WTC11 (cell line): ENCODE data around the gene PRSS23. TPM values are rescaled to one million over a fixed set of nuclear protein-coding genes. Genes with fewer than 3 reads are reported as not detected.

ENCODE experiments used
- ATAC-seq: fragments of 200-7000 bp; cut with Tn5 transposase; 2 replicates; pipeline ENCODE4 v1.10.0; 2021; ENCODE audit warnings: mild to moderate bottlenecking, moderate library complexity
- CTCF ChIA-PET: fragments of 300-600 bp; sonication (Branson Sonifier 250); formaldehyde crosslinking; loops from one replicate; lab custom pipeline; 2021; ENCODE audit warnings: antibody characterized with exemption; lab: Charles Lee
- POLR2A ChIA-PET: fragments of 350-600 bp; sonication (Branson Sonifier 250); formaldehyde crosslinking; loops from one replicate; lab custom pipeline; 2021; ENCODE audit warnings: antibody characterized with exemption; lab: Charles Lee
- DNase-seq: peaks from one replicate; pipeline ENCODE4 v3.0.0; 2021; ENCODE audit warnings: low spot score
- H3K27ac Mint-ChIP-seq: 2 replicates; pipeline ENCODE4 v1.8.0; 2021; ENCODE audit warnings: mixed read lengths
- H3K27me3 Mint-ChIP-seq: 2 replicates; pipeline ENCODE4 v1.8.0; 2021; ENCODE audit warnings: low read depth, mild to moderate bottlenecking, moderate library complexity, mixed read lengths
- H3K36me3 Mint-ChIP-seq: 2 replicates; pipeline ENCODE4 v1.8.0; 2021; ENCODE audit warnings: mixed read lengths
- H3K4me1 Mint-ChIP-seq: 2 replicates; pipeline ENCODE4 v1.8.0; 2022; ENCODE audit warnings: mixed read lengths
- H3K4me3 Mint-ChIP-seq: 2 replicates; pipeline ENCODE4 v1.8.0; 2021; ENCODE audit warnings: mild to moderate bottlenecking, moderate library complexity, mixed read lengths
- H3K9me3 Mint-ChIP-seq: 2 replicates; pipeline ENCODE4 v1.8.0; 2021; ENCODE audit warnings: mixed read lengths
- CBFB ChIP-seq: sonication (generic); formaldehyde crosslinking; IDR thresholded peaks from 2 replicates; pipeline ENCODE4 v1.8.1; 2022; ENCODE audit warnings: mild to moderate bottlenecking, low read depth, missing genetic modification reagents
- IRF1 ChIP-seq: sonication (generic); formaldehyde crosslinking; IDR thresholded peaks from 2 replicates; pipeline ENCODE4 v1.8.0; 2023; ENCODE audit warnings: missing genetic modification reagents
- IRF2 ChIP-seq: sonication (generic); formaldehyde crosslinking; IDR thresholded peaks from 2 replicates; pipeline ENCODE4 v1.8.0; 2022; ENCODE audit warnings: low read depth, missing genetic modification reagents, borderline replicate concordance
- MAX ChIP-seq: sonication (generic); formaldehyde crosslinking; IDR thresholded peaks from 2 replicates; pipeline ENCODE4 v1.8.0; 2022; ENCODE audit warnings: mild to moderate bottlenecking, missing genetic modification reagents
- MXD4 ChIP-seq: fragments of 250-450 bp; sonication (Bioruptor Pico); IDR thresholded peaks from 2 replicates; pipeline ENCODE4 v1.8.0; 2021; ENCODE audit warnings: mild to moderate bottlenecking, moderate library complexity, borderline replicate concordance
- NFATC4 ChIP-seq: fragments of 250-450 bp; sonication (Bioruptor Pico); IDR thresholded peaks from 2 replicates; pipeline ENCODE4 v1.9.0; 2021; ENCODE audit warnings: mild to moderate bottlenecking
- NFYB ChIP-seq: sonication (generic); formaldehyde crosslinking; conservative IDR thresholded peaks from 2 replicates; pipeline ENCODE4 v1.8.0; 2022; ENCODE audit warnings: low read depth, missing genetic modification reagents
- NR2C2 ChIP-seq: sonication (generic); formaldehyde crosslinking; IDR thresholded peaks from 2 replicates; pipeline ENCODE4 v1.8.0; 2022; ENCODE audit warnings: mild to moderate bottlenecking, missing genetic modification reagents
- OVOL2 ChIP-seq: fragments of 250-450 bp; sonication (Bioruptor Pico); IDR thresholded peaks from 2 replicates; pipeline ENCODE4 v1.9.0; 2021; ENCODE audit warnings: mild to moderate bottlenecking, borderline replicate concordance
- PRDM15 ChIP-seq: sonication (generic); formaldehyde crosslinking; IDR thresholded peaks from 2 replicates; pipeline ENCODE4 v1.8.0; 2022; ENCODE audit warnings: missing genetic modification reagents
- RELA ChIP-seq: sonication (generic); formaldehyde crosslinking; IDR thresholded peaks from 2 replicates; pipeline ENCODE4 v1.8.1; 2022; ENCODE audit warnings: missing genetic modification reagents, mild to moderate bottlenecking, borderline replicate concordance
- SOX15 ChIP-seq: fragments of 250-450 bp; sonication (Bioruptor Pico); IDR thresholded peaks from 2 replicates; pipeline ENCODE4 v1.9.0; 2021; ENCODE audit warnings: mild to moderate bottlenecking
- SP1 ChIP-seq: sonication (generic); formaldehyde crosslinking; conservative IDR thresholded peaks from 2 replicates; pipeline ENCODE4 v1.8.1; 2022; ENCODE audit warnings: missing genetic modification reagents
- TEAD1 ChIP-seq: sonication (generic); formaldehyde crosslinking; IDR thresholded peaks from 2 replicates; pipeline ENCODE4 v1.8.0; 2022; ENCODE audit warnings: mild to moderate bottlenecking, missing genetic modification reagents
- ZNF263 ChIP-seq: sonication (generic); formaldehyde crosslinking; IDR thresholded peaks from 2 replicates; pipeline ENCODE4 v1.8.1; 2022; ENCODE audit warnings: low read depth, mild to moderate bottlenecking, moderate library complexity, missing genetic modification reagents
- ZNF317 ChIP-seq: sonication (generic); formaldehyde crosslinking; IDR thresholded peaks from 2 replicates; pipeline ENCODE4 v1.8.1; 2023; ENCODE audit warnings: low read depth, mild to moderate bottlenecking, moderate library complexity, missing genetic modification reagents, borderline replicate concordance
- ZNF416 ChIP-seq: fragments of 250-450 bp; sonication (Bioruptor Pico); IDR thresholded peaks from 2 replicates; pipeline ENCODE4 v1.9.0; 2021; ENCODE audit warnings: mild to moderate bottlenecking, inconsistent platforms
- total RNA-seq: library from RNA; stranded (reverse); gene quantifications from 3 replicates; pipeline ENCODE4 v1.2.3, GENCODE V29; 2021
- TF ChIP-seq, protein P1 (sequence below): sonication (generic); formaldehyde crosslinking; IDR thresholded peaks from 2 replicates; pipeline ENCODE4 v1.8.1; 2023; ENCODE audit warnings: mild to moderate bottlenecking, missing genetic modification reagents
- TF ChIP-seq, protein P2 (sequence below): sonication (generic); formaldehyde crosslinking; IDR thresholded peaks from 2 replicates; pipeline ENCODE4 v1.8.1; 2022; ENCODE audit warnings: low read depth, mild to moderate bottlenecking, moderate library complexity, missing genetic modification reagents, borderline replicate concordance
- TF ChIP-seq, protein P3 (sequence below): fragments of 200-600 bp; IDR thresholded peaks from 2 replicates; pipeline ENCODE4 v1.8.0; 2022; ENCODE audit warnings: antibody characterized with exemption
- TF ChIP-seq, protein P4 (sequence below): sonication (generic); formaldehyde crosslinking; IDR thresholded peaks from 2 replicates; pipeline ENCODE4 v1.8.1; 2023; ENCODE audit warnings: mild to moderate bottlenecking, moderate library complexity, missing genetic modification reagents

PRSS23 gene
- total RNA-seq, 1 experiment from 2014 or later: 4.2 TPM

DNA sequence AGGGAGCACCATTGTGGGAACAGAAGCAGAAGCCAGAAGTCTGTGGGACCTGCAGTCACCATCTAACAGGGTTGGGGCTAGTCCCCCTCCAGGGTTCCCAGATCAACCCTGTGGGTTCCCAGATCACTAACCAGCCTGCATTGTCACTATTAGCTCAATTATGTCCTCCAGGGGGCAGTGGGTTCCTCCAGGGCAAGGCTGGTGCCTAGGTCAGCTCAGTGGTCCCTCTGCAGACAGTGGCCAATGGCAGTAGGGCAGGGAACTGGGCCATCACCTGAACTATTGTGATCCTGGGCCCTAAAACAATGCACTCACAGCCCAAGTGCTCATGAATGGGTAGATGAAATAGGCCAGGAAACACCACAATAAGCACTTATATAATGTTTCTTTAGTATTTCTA lies 18.8 kb upstream of the PRSS23 start:
- POLR2A ChIA-PET: no interaction called here
- DNase-seq (peak; percentile 45), ATAC-seq (peak; percentile 98)
- Mint-ChIP-seq H3K36me3 (no peaks in the 10 kb centered on the region), H3K4me3 (no peak overlapping the region), H3K9me3 (no peaks in the 10 kb centered on the region), H3K4me1 (no peaks in the 10 kb centered on the region), H3K27ac (no peak overlapping the region), H3K27me3 (no peaks in the 10 kb centered on the region)
- TF ChIP-seq RELA (CRISPR knock-in tag) (no peak), MAX (CRISPR knock-in tag) (no peak), PRDM15 (no peak), ZNF263 (CRISPR knock-in tag) (no peak), NFYB (CRISPR knock-in tag) (no peak), ZNF416 (CRISPR knock-in tag) (no peak), OVOL2 (CRISPR knock-in tag) (no peak)
- CTCF ChIA-PET: interaction anchor here (0.6 to 1.7 kb wide), 14 partner anchors 8 to 510 kb away, joined by 3 to 10 read pairs (median 4); partner anchors contain the start of gene PRSS23

GRCh38 chr11:86782742-86783141 lies 17.6 kb upstream of the PRSS23 start:
- CTCF ChIA-PET: interaction anchor here (1.7 kb wide), 1 partner anchor 10 kb away, joined by 4 read pairs; no protein-coding TSS in a partner anchor
- H3K36me3 Mint-ChIP-seq: no peaks in the 10 kb centered on the region
- no peaks in the 10 kb centered on the region for H3K27me3 Mint-ChIP-seq
- TF ChIP-seq IRF1 (no peak), NFATC4 (CRISPR knock-in tag) (no peak)
- no peaks in the 10 kb centered on the region for H3K9me3 Mint-ChIP-seq
- no peak overlapping the region for H3K27ac Mint-ChIP-seq
- no peaks in the 10 kb centered on the region for H3K4me1 Mint-ChIP-seq
- no peak for ATAC-seq
- no peak overlapping the region for H3K4me3 Mint-ChIP-seq
- POLR2A ChIA-PET: no interaction called here
- no peak for DNase-seq

DNA sequence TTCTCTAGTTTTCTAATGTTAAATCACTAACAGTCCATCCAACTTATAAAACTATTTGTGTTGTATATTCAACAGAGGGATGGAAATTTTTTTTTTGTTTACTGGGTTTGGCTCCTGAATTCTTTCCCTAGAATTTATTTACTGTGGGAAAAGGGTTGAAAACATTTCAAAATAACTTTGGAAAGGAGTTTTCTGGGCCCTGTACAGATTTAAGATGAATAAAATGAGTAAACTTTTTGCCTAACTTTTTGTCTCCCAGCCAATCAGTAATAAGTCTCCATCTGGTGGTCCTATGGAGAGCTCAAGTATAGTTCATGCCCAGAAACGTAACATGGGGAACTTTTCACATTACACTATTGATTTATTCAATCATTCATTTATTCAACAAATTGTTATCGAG lies 16.7 kb upstream of the PRSS23 start:
- CTCF ChIA-PET: interaction anchor here (0.9 to 1.2 kb wide), 4 partner anchors 12 to 176 kb away, joined by 3 to 4 read pairs (median 3); no protein-coding TSS in a partner anchor
- H3K36me3 Mint-ChIP-seq: no peaks in the 10 kb centered on the region
- POLR2A ChIA-PET: no interaction called here
- no peaks in the 10 kb centered on the region for H3K27me3 Mint-ChIP-seq
- H3K4me3 Mint-ChIP-seq: no peak overlapping the region
- DNase-seq (no peak), ATAC-seq (no peak)
- H3K9me3 Mint-ChIP-seq: no peaks in the 10 kb centered on the region
- H3K4me1 Mint-ChIP-seq: no peaks in the 10 kb centered on the region
- H3K27ac Mint-ChIP-seq: no peak overlapping the region
- TF ChIP-seq, protein P1, sequence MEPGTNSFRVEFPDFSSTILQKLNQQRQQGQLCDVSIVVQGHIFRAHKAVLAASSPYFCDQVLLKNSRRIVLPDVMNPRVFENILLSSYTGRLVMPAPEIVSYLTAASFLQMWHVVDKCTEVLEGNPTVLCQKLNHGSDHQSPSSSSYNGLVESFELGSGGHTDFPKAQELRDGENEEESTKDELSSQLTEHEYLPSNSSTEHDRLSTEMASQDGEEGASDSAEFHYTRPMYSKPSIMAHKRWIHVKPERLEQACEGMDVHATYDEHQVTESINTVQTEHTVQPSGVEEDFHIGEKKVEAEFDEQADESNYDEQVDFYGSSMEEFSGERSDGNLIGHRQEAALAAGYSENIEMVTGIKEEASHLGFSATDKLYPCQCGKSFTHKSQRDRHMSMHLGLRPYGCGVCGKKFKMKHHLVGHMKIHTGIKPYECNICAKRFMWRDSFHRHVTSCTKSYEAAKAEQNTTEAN: no peak
- TF ChIP-seq SOX15 (CRISPR knock-in tag) (no peak), IRF2 (CRISPR knock-in tag) (no peak), ZNF317 (no peak), TEAD1 (no peak), NR2C2 (CRISPR knock-in tag) (no peak), RELA (CRISPR knock-in tag) (no peak), MXD4 (no peak), SP1 (CRISPR knock-in tag) (no peak), CBFB (CRISPR knock-in tag) (no peak)
- TF ChIP-seq, protein P2, sequence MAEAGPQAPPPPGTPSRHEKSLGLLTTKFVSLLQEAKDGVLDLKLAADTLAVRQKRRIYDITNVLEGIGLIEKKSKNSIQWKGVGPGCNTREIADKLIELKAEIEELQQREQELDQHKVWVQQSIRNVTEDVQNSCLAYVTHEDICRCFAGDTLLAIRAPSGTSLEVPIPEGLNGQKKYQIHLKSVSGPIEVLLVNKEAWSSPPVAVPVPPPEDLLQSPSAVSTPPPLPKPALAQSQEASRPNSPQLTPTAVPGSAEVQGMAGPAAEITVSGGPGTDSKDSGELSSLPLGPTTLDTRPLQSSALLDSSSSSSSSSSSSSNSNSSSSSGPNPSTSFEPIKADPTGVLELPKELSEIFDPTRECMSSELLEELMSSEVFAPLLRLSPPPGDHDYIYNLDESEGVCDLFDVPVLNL (CRISPR knock-in tag): no peak
- TF ChIP-seq, protein P3, sequence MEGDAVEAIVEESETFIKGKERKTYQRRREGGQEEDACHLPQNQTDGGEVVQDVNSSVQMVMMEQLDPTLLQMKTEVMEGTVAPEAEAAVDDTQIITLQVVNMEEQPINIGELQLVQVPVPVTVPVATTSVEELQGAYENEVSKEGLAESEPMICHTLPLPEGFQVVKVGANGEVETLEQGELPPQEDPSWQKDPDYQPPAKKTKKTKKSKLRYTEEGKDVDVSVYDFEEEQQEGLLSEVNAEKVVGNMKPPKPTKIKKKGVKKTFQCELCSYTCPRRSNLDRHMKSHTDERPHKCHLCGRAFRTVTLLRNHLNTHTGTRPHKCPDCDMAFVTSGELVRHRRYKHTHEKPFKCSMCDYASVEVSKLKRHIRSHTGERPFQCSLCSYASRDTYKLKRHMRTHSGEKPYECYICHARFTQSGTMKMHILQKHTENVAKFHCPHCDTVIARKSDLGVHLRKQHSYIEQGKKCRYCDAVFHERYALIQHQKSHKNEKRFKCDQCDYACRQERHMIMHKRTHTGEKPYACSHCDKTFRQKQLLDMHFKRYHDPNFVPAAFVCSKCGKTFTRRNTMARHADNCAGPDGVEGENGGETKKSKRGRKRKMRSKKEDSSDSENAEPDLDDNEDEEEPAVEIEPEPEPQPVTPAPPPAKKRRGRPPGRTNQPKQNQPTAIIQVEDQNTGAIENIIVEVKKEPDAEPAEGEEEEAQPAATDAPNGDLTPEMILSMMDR: no peak
- TF ChIP-seq, protein P4, sequence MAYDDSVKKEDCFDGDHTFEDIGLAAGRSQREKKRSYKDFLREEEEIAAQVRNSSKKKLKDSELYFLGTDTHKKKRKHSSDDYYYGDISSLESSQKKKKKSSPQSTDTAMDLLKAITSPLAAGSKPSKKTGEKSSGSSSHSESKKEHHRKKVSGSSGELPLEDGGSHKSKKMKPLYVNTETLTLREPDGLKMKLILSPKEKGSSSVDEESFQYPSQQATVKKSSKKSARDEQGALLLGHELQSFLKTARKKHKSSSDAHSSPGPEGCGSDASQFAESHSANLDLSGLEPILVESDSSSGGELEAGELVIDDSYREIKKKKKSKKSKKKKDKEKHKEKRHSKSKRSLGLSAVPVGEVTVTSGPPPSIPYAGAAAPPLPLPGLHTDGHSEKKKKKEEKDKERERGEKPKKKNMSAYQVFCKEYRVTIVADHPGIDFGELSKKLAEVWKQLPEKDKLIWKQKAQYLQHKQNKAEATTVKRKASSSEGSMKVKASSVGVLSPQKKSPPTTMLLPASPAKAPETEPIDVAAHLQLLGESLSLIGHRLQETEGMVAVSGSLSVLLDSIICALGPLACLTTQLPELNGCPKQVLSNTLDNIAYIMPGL (CRISPR knock-in tag): no peak
